ENCODE data around the gene LAGE3.

The LAGE3 gene

DNA sequence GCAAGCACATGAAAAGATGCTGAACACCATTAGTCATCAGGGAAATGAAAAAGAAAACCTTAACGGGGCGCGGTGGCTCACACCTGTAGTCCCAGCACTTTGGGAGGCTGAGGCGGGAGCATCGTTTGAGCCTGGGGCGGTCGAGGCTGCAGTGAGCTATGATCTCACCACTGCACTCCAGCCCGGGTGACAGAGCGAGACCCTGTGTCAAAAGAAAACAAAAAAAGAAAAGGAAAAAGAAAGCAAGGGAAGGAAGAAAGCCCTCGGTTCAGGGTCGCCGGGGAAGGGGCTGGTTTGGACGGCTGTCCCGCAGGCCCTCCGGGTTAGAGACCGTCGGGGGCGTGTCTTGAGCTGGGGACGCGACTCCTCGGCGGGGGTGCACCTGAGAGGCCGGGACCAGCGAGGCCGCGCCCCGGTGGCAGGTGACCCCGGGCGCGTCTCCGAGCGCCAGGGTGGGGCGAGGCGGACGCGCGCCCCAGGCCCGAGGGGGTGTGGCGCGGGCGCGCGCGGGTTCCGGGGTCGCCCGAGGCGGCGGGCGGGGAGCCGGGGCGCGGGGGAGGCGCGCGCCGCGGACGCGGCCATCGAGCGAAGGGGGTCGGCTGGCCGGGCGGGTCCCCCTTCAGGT is 21.5 kb downstream of the LAGE3 start:
- DNase-seq (ENCODE audit: low spot score) = peak; percentile 63

DNA sequence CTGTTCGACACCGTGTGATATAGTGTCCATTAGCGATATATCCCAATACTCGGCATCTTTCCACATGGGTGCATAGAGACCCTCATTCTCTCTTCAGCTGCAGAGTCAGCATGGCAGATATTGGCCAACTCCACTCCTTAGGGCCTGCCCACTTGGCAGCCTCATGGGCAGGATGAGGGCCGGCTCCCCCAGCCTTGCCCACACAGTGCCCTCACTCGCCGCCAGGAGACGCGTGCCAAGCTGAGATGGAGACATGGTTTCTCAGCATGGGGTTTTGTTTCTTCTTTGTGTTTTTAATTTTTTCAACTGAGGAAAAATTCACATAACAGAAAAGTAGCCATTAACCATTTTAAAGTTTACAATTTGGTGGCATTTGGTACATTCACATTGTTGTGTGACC is 26.3 kb downstream of the LAGE3 start:
- no peak for DNase-seq (ENCODE audit: low spot score)

DNA sequence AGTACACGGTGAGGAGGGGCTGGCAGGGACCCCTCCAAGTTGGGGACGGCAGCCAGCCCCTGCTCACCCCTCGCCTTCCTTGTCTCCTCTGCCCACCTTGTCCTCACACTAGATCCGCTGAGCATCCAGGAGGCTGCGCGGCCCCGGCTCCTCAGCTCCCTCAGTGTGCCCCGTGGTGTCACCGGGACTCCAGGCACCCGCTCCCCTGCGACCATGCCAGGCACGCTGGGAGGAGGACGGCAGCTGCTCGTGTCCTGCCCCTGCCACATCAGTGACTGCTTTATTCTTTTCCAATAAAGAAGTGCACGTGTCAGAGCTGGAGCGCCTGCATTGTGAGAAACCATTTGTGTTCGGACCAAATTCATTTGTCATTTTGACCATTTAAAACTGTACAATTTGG is 28.8 kb downstream of the LAGE3 start:
- no peak for DNase-seq (ENCODE audit: low spot score)

DNA sequence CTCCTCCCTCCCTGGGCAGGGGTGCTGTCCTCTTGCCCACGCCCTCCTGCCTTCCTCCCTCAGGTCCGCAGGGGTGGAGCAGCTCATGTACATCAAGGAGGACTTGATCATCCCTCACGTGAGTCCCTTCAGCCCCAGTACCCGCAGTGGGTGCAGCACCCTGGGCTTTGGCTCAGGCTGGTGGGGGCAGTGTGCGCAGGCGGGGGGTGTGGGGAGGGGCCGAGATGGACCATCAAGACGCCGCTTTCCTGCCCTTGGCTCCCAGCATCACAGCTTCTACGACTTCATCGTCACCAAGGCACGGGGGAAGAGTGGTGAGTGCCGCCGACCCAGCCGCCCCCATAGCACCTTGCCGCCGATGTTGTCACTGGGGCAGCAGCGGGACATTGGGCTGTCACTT is 29.5 kb downstream of the LAGE3 start:
- no peak for DNase-seq (ENCODE audit: low spot score)

DNA sequence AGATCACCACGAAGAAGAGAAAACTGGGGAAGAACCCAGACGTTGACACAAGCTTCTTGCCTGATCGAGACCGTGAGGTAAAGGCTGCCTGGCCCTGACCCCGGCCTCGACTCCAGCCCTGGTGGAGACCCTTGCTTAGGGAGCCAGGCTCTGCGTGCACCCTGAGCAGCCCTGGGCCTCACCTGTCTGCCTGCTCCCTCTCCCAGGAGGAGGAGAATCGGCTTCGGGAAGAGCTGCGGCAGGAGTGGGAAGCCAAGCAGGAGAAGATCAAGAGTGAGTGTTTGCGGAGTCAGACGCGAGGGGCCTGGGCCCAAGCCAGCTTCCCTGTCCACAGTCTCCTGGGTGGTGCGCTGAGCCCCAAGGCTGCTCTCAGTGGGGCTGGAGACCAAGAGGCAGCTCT is 30.6 kb downstream of the LAGE3 start:
- no peak for DNase-seq (ENCODE audit: low spot score)

DNA sequence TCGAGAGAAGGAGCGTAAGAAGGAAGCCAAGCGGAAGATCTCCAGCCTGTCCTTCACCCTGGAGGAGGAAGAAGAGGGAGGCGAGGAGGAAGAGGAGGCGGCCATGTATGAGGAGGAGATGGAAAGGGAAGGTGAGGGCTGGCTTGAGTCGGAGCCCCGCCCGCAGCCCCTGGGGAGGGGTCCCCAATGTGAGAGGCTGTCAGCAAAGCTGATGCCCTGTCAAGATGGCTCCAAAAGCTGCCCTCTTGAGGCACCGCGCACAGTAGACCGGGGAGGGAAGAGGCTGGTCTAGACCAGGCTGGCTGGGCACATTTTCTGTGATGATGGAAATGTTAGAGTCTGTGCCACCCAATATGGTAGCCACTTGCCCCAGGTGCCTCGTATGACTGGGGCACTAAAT is 32.7 kb downstream of the LAGE3 start:
- no peak for DNase-seq (ENCODE audit: low spot score)

DNA sequence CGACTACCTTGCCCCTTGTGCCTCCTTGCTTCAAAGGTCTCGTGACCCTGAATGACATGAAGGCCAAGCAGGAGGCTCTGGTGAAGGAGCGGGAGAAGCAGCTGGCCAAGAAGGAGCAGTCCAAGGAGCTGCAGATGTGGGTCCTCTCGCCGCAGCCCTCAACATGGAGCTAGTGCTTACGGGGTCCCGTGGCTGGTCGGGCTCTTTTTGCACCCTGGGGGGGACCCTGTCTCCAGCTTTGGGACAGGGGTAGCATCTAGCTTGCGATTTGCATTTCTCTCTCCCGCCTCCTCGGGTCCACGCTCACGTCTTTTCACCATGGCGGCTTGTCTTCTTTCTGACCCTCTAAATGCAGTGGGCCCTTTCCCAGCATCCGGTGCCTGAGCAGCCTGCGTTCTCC is 33.3 kb downstream of the LAGE3 start:
- no peak for DNase-seq (ENCODE audit: low spot score)

DNA sequence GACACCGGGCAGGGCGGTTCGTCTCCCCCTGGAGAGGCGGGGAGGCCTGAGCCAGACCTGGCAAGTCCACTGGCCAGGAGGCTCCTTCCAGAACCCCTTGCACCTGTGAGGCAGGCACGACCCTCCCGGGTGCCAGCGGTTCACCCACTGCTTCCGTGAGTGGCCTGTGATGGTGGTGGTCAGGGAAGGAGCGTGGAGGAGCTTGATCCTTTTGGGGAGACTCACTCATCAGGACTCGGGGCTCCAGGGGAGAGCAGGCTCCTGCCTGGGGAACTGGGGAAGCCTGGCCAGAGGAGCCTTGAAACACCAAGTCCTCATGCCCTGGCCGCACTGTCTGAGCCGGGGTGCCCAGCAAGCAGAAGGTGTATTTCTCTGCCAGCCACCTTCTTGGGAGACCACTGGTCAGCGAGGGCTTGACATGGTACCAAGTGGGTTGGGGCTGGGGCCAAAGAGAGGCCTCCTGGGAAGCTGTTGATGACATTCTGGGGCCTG is 34.3 kb downstream of the LAGE3 start:
- no peak for DNase-seq (ENCODE audit: low spot score)

DNA sequence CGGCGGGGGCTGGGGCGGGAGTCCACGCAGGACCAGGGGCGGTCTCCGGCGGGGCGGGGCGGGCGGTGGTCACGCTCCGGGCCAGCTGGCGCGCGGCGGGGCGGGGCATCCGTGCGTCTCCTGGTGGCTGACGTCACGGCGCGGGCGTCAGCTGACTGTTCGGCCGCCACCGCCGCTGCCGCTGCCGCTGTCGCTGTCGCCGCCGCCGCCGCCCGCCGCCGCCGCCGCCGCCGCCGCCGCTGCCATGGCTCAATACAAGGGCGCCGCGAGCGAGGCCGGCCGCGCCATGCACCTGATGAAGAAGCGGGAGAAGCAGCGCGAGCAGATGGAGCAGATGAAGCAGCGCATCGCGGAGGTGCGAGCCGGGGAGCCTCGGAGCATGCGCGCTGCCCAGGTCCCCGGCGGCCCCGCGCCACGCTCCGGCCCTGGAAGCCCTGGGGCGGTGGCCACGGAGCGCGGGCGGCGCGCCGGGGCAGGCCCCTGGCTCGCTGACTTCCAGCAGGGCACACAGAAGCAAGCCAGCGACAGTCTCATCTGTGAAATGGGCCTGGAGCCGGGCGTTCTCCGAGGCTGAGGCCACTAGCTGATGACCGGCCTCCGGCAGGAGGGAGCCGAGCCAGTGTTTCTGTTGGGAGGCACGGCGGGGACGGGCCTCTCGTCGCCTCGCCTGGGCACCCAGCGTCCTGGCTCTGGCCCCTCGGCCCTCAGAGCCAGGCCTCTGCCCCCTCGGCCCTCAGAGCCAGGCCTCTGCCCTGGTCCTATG is 34.9 kb downstream of the LAGE3 start, which contains the start of gene FAM50A:
Gene FAM50A (plus strand): TSS at position 150 of the 763 bp plus-strand sequence. CDS start 95 bp downstream, at position 245.
- DNase-seq (ENCODE audit: low spot score) = peak; percentile 61

DNA sequence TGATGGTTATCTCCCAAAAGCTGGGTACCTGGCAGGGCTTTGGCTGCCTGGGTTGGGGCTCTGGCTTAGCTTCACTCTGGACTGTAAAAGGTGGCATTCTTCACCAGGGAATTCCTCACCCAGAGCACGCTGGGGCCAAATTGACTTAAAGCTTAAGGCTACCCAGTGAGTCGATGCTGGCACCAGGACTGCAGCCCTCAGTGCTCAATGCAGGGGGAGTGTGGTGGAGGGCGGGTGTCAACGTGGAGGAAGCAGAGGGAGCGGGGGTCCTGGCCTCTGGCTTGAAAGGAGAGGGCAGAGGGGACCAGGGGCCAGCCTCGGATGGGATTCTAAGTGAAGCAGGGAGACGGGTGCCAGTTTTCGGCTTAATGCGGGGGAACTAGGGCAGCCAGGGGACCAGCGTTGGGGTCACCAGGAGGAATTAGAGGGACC is 35.6 kb downstream of the LAGE3 start:
- DNase-seq (ENCODE audit: low spot score) = no peak

DNA sequence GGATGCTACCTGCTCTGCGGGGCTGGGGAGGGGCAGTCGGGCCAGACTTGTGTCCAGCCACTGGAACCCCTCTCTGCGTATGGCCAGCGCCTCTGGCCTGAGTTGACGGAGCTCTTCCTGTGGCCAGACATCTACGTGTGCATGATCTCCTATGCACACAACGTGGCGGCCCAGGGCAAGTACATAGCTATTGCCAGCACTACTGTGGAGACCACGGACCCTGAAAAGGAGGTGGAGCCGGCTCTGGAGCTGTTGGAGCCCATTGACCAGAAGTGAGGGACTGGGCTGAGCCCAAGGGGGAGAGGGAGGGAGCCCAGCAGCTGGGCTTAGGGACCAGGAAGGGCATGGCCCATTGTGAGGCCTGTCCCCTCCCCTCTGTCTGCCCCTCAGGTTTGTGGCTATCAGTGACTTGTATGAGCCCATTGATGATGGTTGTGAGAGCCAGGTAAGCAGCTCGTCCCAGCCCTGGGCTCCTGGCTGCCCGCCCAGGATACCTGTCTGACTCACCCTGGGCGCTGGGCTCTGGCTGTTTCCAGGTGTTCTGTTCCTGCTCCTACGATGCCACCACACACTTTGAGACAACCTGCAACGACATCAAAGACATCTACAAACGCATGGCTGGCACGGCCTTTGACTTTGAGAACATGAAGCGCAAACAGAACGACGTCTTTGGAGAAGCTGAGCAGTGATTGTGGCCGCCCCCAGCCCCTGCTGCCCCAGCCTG is 36.9 kb downstream of the LAGE3 start:
- DNase-seq (ENCODE audit: low spot score) = no peak

DNA sequence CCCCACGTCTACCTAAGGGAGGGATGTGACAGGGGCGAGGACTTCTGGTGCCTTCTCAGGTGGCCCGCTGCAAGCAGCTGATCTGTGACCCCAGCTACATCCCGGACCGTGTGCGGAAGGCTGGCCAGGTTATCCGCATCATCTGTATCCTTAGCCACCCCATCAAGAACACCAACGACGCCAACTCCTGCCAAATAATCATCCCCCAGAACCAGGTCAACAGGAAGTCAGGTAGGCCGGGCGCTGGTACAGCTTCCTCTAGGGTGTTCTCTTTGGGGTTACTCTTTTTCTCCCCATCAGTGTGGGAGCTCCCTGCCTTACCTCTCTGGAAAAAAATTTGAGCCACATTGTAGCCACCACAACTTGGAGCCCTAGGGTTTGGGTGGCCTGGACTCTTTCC is 37.5 kb downstream of the LAGE3 start:
- peak; percentile 3 for DNase-seq (ENCODE audit: low spot score)

DNA sequence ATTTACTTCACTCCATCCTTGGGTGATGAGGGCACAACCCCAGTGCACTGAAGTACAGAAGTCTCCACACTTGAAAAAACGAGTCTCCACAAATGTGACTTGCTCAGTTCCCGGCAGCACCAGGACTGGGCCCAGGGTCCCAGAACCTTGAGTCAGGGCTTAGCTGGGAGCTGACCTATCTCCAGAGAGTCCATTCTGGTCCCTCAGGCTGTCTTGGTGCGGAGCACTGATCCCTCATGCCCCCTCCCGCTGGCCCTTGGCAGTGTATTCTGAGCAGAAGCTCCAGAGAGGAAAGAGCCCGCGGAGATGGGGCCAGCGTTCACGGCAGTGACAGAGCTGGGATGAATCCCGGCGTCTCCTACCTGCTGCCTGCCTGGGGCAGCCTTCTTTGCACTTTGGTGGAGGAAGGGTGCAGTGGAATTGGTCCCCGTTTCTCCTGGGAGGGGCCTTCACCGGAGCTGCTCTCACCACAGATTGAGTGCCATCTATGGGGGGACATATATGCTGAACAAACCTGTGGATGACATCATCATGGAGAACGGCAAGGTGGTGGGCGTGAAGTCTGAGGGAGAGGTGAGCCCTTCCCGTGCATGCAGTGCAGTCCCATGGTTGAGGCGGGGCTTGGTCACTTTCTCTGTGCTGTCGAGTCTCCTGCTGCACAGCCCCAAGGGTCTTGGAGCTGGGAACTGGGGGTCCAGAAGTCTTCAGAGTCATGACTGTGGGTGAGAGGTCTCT is 38.3 kb downstream of the LAGE3 start:
- DNase-seq (ENCODE audit: low spot score) = no peak

DNA sequence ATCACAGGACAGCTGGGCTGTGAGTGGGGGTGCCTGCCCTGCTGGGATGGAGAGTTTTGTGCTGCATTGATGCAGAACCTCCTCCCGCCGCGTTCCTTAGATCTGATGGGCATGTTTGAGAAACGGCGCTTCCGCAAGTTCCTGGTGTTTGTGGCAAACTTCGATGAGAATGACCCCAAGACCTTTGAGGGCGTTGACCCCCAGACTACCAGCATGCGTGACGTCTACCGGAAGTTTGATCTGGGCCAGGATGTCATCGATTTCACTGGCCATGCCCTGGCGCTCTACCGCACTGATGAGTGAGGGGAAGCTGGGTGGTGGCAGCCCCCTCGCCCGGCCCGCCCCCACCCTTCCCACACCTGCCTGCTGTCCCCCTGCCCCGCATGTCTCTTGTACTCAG is 39.2 kb downstream of the LAGE3 start:
- DNase-seq (ENCODE audit: low spot score) = no peak

DNA sequence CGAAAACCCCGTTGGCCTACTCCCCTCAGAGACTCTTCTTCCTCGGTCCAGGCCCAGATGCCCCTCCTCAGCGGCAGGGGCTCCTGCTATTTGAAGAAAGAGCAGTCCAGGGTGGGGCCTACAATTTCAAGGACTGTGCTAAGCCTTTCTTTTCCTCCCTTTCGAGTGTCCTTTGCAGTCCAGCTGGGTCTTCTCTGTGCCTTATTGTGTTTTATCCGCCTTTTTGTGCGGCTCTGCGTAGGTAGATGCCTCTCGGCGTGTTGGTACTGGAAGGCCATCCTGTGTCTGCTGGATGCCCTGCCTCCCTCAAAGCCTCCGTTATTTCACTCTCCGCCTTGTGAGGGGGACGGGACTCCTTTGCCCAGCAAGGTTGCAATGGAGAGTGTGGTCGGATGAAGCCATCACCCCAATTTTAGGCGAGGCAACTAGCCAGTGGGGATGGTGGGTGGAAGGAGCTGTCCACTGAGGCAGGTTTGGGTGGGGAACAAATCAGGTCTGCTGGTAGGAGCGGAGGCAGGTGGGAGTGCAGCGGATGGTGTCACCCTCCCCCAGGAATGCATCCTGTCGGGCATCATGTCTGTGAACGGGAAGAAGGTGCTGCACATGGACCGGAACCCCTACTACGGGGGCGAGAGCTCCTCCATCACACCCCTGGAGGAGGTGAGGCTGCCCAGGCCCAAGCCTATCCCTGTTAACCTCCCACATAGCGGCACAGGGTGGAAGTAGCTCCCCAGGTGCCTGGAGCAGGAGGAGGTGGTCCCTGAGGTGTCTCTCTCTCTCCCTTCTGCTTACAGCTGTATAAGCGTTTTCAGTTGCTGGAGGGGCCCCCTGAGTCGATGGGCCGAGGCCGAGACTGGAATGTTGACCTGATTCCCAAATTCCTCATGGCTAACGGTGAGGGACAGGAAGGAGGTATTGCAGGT is 40.8 kb downstream of the LAGE3 start:
- DNase-seq (ENCODE audit: low spot score) = no peak

DNA sequence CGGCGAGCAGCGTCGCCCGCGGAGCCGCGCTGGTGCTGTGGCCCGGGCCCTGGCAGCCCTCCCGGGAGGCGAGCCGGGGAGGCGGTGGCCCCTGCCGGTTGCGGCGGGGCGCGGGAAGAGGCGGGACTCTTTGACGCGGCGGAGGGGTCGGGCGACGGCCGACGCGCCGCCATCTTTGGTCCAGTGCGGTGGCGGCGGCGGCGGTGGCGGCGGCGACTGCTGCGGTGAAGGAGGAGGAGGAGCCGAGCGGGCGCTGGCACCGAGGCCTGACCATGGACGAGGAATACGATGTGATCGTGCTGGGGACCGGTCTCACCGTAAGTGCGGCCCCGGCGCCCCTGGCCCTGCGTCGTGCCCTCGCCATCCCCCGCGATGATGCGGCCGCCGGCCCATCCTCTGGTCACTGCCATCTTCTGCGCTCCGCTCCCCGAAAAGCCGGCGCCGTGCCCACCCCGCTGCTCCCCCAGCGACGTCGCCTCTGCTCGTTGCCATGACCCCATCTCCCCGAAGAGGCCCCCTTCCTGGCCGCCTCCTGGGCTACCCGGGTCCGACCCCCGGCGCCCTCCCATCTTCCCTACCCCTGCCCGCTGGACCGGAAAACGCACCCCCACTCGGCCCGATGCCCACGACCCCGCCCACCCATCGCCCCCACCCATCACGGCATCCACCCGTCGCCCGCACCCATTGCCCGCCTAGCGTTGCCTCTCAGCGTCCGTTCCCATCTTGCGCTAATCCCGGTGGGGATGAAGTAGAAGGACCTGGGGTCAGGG is 41.9 kb downstream of the LAGE3 start, which contains the start of gene GDI1:
Gene GDI1 (plus strand): TSS at position 172 of the 770 bp plus-strand sequence. CDS start 101 bp downstream, at position 273.
- DNase-seq (ENCODE audit: low spot score) = peak; percentile 53

DNA sequence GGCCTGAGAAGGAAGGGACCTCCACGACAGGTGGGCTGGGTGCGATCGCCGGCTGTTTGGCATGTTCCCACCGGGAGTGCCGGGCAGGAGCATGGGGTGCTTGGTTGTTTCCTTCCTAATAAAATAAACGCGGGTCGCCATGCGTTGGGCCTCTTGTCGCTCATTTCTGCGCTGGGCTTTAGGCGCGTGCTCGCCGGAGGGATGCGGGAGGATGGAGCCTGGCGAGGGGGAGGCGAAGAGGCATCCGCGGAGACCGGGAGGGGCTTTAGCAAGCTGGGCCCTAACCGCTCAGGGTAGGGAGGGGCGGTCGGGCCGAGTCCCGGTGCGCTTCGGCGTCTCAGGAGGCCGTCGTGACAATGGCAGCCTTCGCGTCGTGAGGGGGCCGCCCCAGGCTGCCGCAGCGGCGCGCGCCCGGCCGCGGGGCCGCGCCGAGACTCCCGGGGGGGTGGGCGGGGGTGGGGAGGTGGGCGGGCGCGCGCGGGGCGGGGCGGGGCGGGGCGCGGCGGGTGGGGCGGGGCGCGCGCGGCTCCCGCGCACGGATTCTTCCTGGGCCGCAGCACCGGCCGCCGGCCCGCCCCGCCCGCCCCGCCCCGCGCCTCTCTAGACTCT is 42.6 kb downstream of the LAGE3 start:
- DNase-seq (ENCODE audit: low spot score) = peak; percentile 53

DNA sequence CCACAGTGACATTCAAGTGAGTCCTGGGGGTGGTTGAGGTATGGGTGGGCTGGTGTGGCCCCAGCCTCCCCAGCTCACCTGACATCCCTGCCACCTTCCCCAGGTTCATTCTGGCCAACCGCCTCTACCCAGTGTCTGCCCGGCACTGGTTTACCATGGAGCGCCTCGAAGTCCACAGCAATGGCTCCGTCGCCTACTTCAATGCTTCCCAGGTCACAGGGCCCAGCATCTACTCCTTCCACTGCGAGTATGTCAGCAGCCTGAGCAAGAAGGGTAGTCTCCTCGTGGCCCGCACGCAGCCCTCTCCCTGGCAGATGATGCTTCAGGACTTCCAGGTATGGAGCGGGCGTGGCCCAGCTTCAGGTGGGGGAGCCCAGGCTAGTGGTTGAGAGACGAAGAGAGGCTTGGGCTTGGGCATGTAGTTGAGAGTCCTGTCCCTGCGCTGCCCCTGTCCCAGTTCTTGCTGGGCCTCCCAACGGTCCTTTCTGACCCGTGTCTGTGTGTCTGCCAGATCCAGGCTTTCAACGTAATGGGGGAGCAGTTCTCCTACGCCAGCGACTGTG is 43.8 kb downstream of the LAGE3 start:
- no peak for DNase-seq (ENCODE audit: low spot score)

DNA sequence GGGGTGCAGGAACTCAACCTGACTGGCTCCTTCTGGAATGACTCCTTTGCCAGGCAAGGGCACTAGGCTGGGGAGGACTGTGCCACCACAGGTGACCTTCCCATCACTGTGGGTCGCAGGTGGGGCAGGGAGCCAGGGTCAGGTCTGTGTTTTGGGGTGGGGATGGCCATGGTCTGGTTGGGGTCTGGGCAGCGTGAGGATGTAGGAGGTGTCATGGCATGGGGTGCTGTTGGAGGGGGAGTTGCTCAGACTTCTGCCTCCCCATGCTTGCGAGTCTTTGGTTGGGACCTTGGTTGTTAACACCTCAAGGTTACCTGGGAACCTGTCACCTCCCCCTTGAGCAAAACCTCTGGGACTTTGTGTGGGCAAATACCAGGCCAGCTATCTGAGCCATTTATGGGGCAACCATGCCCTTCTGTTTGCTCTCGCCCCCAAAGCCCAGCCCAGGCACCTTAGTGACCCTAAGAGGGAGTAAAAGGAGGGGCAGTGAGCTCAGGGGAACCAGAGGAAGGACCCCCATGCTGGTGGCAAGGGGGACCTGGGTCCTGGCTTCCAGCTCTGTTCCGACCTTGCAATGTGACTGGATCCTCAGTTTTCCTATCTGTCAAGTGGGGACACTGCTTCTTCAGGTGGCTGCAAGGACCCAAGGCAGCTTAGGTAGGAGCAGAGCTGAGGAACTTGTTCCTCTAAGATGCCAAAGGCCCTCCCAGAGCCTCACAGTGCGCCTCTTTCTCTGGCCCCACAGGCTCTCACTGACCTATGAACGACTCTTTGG is 44.5 kb downstream of the LAGE3 start:
- DNase-seq (ENCODE audit: low spot score) = no peak
